Tongue (tissue), 3 donors: ENCODE results near the gene TEK. TPM values are rescaled to one million over a fixed set of nuclear protein-coding genes. Genes with fewer than 3 reads are reported as not detected.
"Not testable (repeated sequence)": the region's sequence is repeated elsewhere in the genome, so short reads cannot be mapped to it uniquely, and the experiment has no call there.

ENCODE experiments used
- DNase-seq: peaks from one replicate; pipeline ENCODE4 v3.0.0-alpha.2; 2015
- small RNA-seq: library from RNA; depleted of rRNA; stranded (forward); fragments of <200 nt; gene quantifications from one replicate; pipeline ENCODE3, GENCODE V24; 2014; ENCODE audit warnings: low replicate concordance
- total RNA-seq: library from RNA; depleted of rRNA; stranded (reverse); fragments of >200 nt; gene quantifications from one replicate; pipeline ENCODE4 v1.2.3, GENCODE V29; 2014

Gene TEK
- total RNA-seq, 1 donor from 2014 or later, result 28.7 TPM

GRCh38 chr9:27227192-27227591 is 118.2 kb downstream of the TEK start:
- DNase-seq, result no peak

- DNase-seq, result not testable (repeated sequence)
Measured at GRCh38 chr9:27239648-27240047, 130.6 kb downstream of the TEK start.

GRCh38 chr9:27247756-27248155 is 138.7 kb downstream of the TEK start:
- DNase-seq, result peak; percentile 19

- no peak for DNase-seq
Measured at GRCh38 chr9:27248702-27249101, 139.7 kb downstream of the TEK start.

- DNase-seq, result no peak
Measured at GRCh38 chr9:27258662-27259061, 149.6 kb downstream of the TEK start.

GRCh38 chr9:27260789-27261516 is 151.9 kb downstream of the TEK start:
- DNase-seq, result no peak

GRCh38 chr9:27261517-27262211 is 152.6 kb downstream of the TEK start:
- no peak for DNase-seq

- DNase-seq, result no peak
Measured at GRCh38 chr9:27272103-27272502, 163.1 kb downstream of the TEK start.

GRCh38 chr9:27273186-27273585 is 164.2 kb downstream of the TEK start:
- no peak for DNase-seq

GRCh38 chr9:27276193-27277030 is 167.4 kb downstream of the TEK start:
- peak; percentile 88 for DNase-seq

GRCh38 chr9:27278374-27278773 is 169.3 kb downstream of the TEK start:
- no peak for DNase-seq

- no peak for DNase-seq
Measured at GRCh38 chr9:27279611-27280010, 170.6 kb downstream of the TEK start.

Small RNAs within 50 kb of the gene (small RNA-seq; reads per million reads assigned to genes)
- gene AL355433.1 (not detected), gene RNA5SP280 (not detected)

Other genes starting within 250 kb of the TEK start
- 22.5 TPM for gene CAAP1, start 216.4 kb upstream of the TEK start, total RNA-seq
- gene PLAA, start 162.0 kb upstream of the TEK start, total RNA-seq, result 39.9 TPM
- gene IFT74, start 152.8 kb upstream of the TEK start, total RNA-seq, result 22.0 TPM
- not detected for gene LRRC19, start 103.6 kb upstream of the TEK start, total RNA-seq
- 0.51 TPM for gene EQTN, start 187.9 kb downstream of the TEK start, total RNA-seq